Astrocyte of the cerebellum (primary cell): ENCODE results near the gene LENG9.

Experiments
- DNase-seq: peaks from one replicate; pipeline ENCODE4 v3.0.0-alpha.2; 2011; ENCODE audit warnings: low read depth
- H3K4me3 ChIP-seq: 2 replicates; pipeline ENCODE4 v1.5.1; 2011; ENCODE audit warnings: mild to moderate bottlenecking, low read depth, low read length, moderate library complexity
- CTCF ChIP-seq: IDR thresholded peaks from 2 replicates; pipeline ENCODE4 v1.5.1; 2012; ENCODE audit warnings: low read length, low read depth, moderate library complexity, mild to moderate bottlenecking; ENCODE audit errors: missing control alignments
- in situ Hi-C: cut with HindIII; loops from 2 replicates; pipeline ENCODE4 v1.10.0; 2017; ENCODE audit warnings: low sequenced_read_pairs

LENG9 gene

GRCh38 chr19:54415208-54415900 lies 48.2 kb downstream of the LENG9 start, which contains the start of gene TTYH1:
Gene TTYH1 (plus strand): TSS chr19:54415464. CDS start chr19:54415553, 89 bp downstream.
- no peak for DNase-seq
- no peak within 1 kb of the TSS for H3K4me3 ChIP-seq
- TF ChIP-seq CTCF: no peak
- in situ Hi-C loops: no loop called here

GRCh38 chr19:54414156-54414555 lies 49.4 kb downstream of the LENG9 start:
- DNase-seq: no peak
- H3K4me3 ChIP-seq: no peak overlapping the region
- TF ChIP-seq CTCF: no peak
- in situ Hi-C loops: no loop called here

GRCh38 chr19:54412877-54413276 lies 50.7 kb downstream of the LENG9 start:
- in situ Hi-C loops: no loop called here
- no peak overlapping the region for H3K4me3 ChIP-seq
- TF ChIP-seq CTCF: no peak
- no peak for DNase-seq
